OCI-LY7 (cell line): ENCODE data around the gene PIWIL1. TPM values are rescaled to one million over a fixed set of nuclear protein-coding genes. Genes with fewer than 3 reads are reported as not detected.

Source experiments
- BruUV-seq: library from RNA; stranded (reverse); fragments of 400-500 nt; replicated peaks from 2 replicates; lab custom pipeline; 2021; lab: Mats Ljungman, UMichigan
- CTCF ChIA-PET: fragments of 300-600 bp; sonication (Branson Sonifier 250); formaldehyde crosslinking; loops from one replicate; lab custom pipeline; 2022; ENCODE audit warnings: antibody characterized with exemption; ENCODE audit not compliant: unreplicated experiment; lab: Charles Lee
- POLR2A ChIA-PET: fragments of 300-600 bp; sonication (Branson Sonifier 250); formaldehyde crosslinking; loops from one replicate; lab custom pipeline; 2022; ENCODE audit warnings: antibody characterized with exemption; lab: Charles Lee
- DNase-seq: peaks from one replicate; pipeline ENCODE4 v3.0.0-alpha.2; 2015; ENCODE audit warnings: low spot score
- H2AFZ ChIP-seq: fragments of 200-600 bp; sonication (generic), shearing (Covaris generic); 2 replicates; pipeline ENCODE4 v1.6.1; 2014; ENCODE audit warnings: mild to moderate bottlenecking, antibody characterized with exemption, low read length, moderate library complexity
- H3K27ac ChIP-seq: fragments of 200-600 bp; sonication (generic); 2 replicates; pipeline ENCODE4 v1.5.1; 2014; ENCODE audit warnings: mixed run types, low read depth, mild to moderate bottlenecking, moderate library complexity, low read length, inconsistent platforms; ENCODE audit not compliant: poor library complexity, severe bottlenecking
- H3K36me3 ChIP-seq: fragments of 200-600 bp; sonication (generic); 2 replicates; pipeline ENCODE4 v1.6.1; 2014; ENCODE audit warnings: mild to moderate bottlenecking, antibody characterized with exemption, low read length, moderate library complexity, mixed read lengths; ENCODE audit not compliant: insufficient read depth
- H3K4me1 ChIP-seq: fragments of 200-600 bp; sonication (generic); 2 replicates; pipeline ENCODE4 v1.5.1; 2014; ENCODE audit warnings: mild to moderate bottlenecking, low read length; ENCODE audit not compliant: insufficient read depth, poor library complexity, severe bottlenecking
- H3K4me2 ChIP-seq: fragments of 200-600 bp; sonication (generic); 2 replicates; pipeline ENCODE4 v1.6.1; 2014; ENCODE audit warnings: mild to moderate bottlenecking, low read length
- H3K4me3 ChIP-seq: fragments of 200-600 bp; sonication (generic); 2 replicates; pipeline ENCODE4 v1.5.1; 2014; ENCODE audit warnings: mild to moderate bottlenecking, low read depth, low read length; ENCODE audit not compliant: poor library complexity, severe bottlenecking
- H3K79me2 ChIP-seq: fragments of 200-600 bp; sonication (generic); 2 replicates; pipeline ENCODE4 v1.6.1; 2016; ENCODE audit warnings: low read depth, mild to moderate bottlenecking, low read length, moderate library complexity, mixed read lengths; ENCODE audit not compliant: insufficient read depth
- H3K9me2 ChIP-seq: fragments of 200-600 bp; sonication (generic); 2 replicates; pipeline ENCODE4 v1.6.1; 2016; ENCODE audit warnings: mild to moderate bottlenecking, low read length, mixed read lengths; ENCODE audit not compliant: insufficient read depth
- H3K9me3 ChIP-seq: fragments of 200-600 bp; sonication (generic); 2 replicates; pipeline ENCODE4 v1.6.1; 2014; ENCODE audit warnings: mild to moderate bottlenecking, mixed run types, low read length, mixed read lengths
- H4K20me1 ChIP-seq: fragments of 200-600 bp; sonication (generic); 2 replicates; pipeline ENCODE4 v1.6.1; 2014; ENCODE audit warnings: mild to moderate bottlenecking, antibody characterized with exemption, low read length, moderate library complexity, mixed read lengths; ENCODE audit not compliant: insufficient read depth
- CTCF ChIP-seq: fragments of 200-600 bp; sonication (generic); conservative IDR thresholded peaks from 2 replicates; pipeline ENCODE4 v1.5.1; 2014; ENCODE audit warnings: mild to moderate bottlenecking, antibody characterized with exemption, low read length, moderate library complexity, mixed read lengths
- EZH2phosphoT487 ChIP-seq: fragments of 200-600 bp; sonication (generic); IDR thresholded peaks from 2 replicates; pipeline ENCODE4 v1.6.1; 2018; ENCODE audit warnings: low read depth, borderline replicate concordance, mild to moderate bottlenecking, mixed run types, antibody characterized with exemption, low read length, moderate library complexity, mixed read lengths
- intact Hi-C: fragments of 100-400 bp; cut with micrococcal nuclease; formaldehyde crosslinking; loops from one replicate; pipeline ENCODE4 v1.10.0; 2022; ENCODE audit not compliant: unreplicated experiment
- total RNA-seq, 2 experiments: library from RNA; depleted of rRNA in 1 of 2; stranded (reverse); fragments of >200 nt in 1 of 2; shearing (Covaris generic) in 1 of 2; gene quantifications; 2 replicates each; pipeline ENCODE4 v1.2.3, GENCODE V29; 2014 to 2022

Gene PIWIL1
- total RNA-seq, 2 experiments from 2014 or later, result not detected

- TF ChIP-seq CTCF, result no peak
- TF ChIP-seq EZH2phosphoT487, result no peak
- Histone ChIP-seq H3K4me2 (no peak overlapping the region), H2AFZ (no peak overlapping the region), H3K9me2 (no peaks in the 10 kb centered on the region), H3K9me3 (no peaks in the 10 kb centered on the region), H3K79me2 (no peaks in the 10 kb centered on the region), H3K27ac (no peak overlapping the region), H3K36me3 (no peaks in the 10 kb centered on the region), H3K4me1 (no peaks in the 10 kb centered on the region), H3K4me3 (no peak overlapping the region), H4K20me1 (no peaks in the 10 kb centered on the region)
- no TSS peak for BruUV-seq
- intact Hi-C loops, result no loop called here
- ChIA-PET POLR2A (interaction anchor here (1.9 kb wide), 1 partner anchor 9 kb away, joined by 4 read pairs; no protein-coding TSS in a partner anchor), CTCF (no interaction called here)
- DNase-seq, result no peak
These were observed 37.6 kb upstream of the PIWIL1 start for GRCh38 chr12:130300090-130300489.

GRCh38 chr12:130300737-130301535 lies 36.8 kb upstream of the PIWIL1 start:
- H3K9me3 ChIP-seq, result no peaks in the 10 kb centered on the region
- H3K27ac ChIP-seq, result no peak overlapping the region
- CTCF ChIA-PET, result no interaction called here
- no peaks in the 10 kb centered on the region for H3K4me1 ChIP-seq
- H3K36me3 ChIP-seq, result no peaks in the 10 kb centered on the region
- BruUV-seq, result no TSS peak
- no peak overlapping the region for H2AFZ ChIP-seq
- POLR2A ChIA-PET, result no interaction called here
- DNase-seq, result no peak
- no peak for TF ChIP-seq CTCF
- TF ChIP-seq EZH2phosphoT487, result no peak
- H3K4me2 ChIP-seq, result no peak overlapping the region
- no peak overlapping the region for H3K4me3 ChIP-seq
- no peaks in the 10 kb centered on the region for H3K79me2 ChIP-seq
- no peaks in the 10 kb centered on the region for H3K9me2 ChIP-seq
- H4K20me1 ChIP-seq, result no peaks in the 10 kb centered on the region
- intact Hi-C loops, result no loop called here

- H3K9me3 ChIP-seq, result no peaks in the 10 kb centered on the region
- no TSS peak for BruUV-seq
- no peak overlapping the region for H3K4me2 ChIP-seq
- no peak overlapping the region for H2AFZ ChIP-seq
- no peaks in the 10 kb centered on the region for H4K20me1 ChIP-seq
- H3K36me3 ChIP-seq, result no peaks in the 10 kb centered on the region
- no peak for TF ChIP-seq EZH2phosphoT487
- TF ChIP-seq CTCF, result no peak
- DNase-seq, result no peak
- intact Hi-C loops, result no loop called here
- H3K4me3 ChIP-seq, result no peak overlapping the region
- H3K79me2 ChIP-seq, result no peaks in the 10 kb centered on the region
- H3K4me1 ChIP-seq, result no peaks in the 10 kb centered on the region
- CTCF ChIA-PET, result no interaction called here
- H3K9me2 ChIP-seq, result no peaks in the 10 kb centered on the region
- POLR2A ChIA-PET, result interaction anchor here (0.5 kb wide), 1 partner anchor 17 kb away, joined by 3 read pairs; no protein-coding TSS in a partner anchor
- H3K27ac ChIP-seq, result no peak overlapping the region
These were observed 36.1 kb upstream of the PIWIL1 start for GRCh38 chr12:130301559-130301958.
